ENCODE data around the gene TMC8.

The TMC8 gene

GRCh38 chr17:78101542-78101941, 29.0 kb upstream of the TMC8 start:
- Histone ChIP-seq H3K9me3 (ENCODE audit: low read length) (no peaks in the 10 kb centered on the region), H3K4me1 (ENCODE audit: insufficient read depth, low read length) (peaks cover 5% of the 10 kb centered on the region), H3K27me3 (ENCODE audit: control insufficient read depth in 1 of 2, insufficient read depth in 2 of 2, low read length in 2 of 2) (no peaks in the 10 kb centered on the region), H3K36me3 (ENCODE audit: insufficient read depth, low read length) (peaks cover 61% of the 10 kb centered on the region), H3K9ac (ENCODE audit: low read length) (no peak overlapping the region), H3K4me3 (ENCODE audit: low read depth in 1 of 2, low read length in 2 of 2) (no peak overlapping the region), H3K27ac (ENCODE audit: low read depth, low read length) (no peak overlapping the region)

GRCh38 chr17:78103311-78103710, 27.3 kb upstream of the TMC8 start:
- no peaks in the 10 kb centered on the region for H3K27me3 ChIP-seq (ENCODE audit: control insufficient read depth in 1 of 2, insufficient read depth in 2 of 2, low read length in 2 of 2)
- H3K9me3 ChIP-seq (ENCODE audit: low read length): no peaks in the 10 kb centered on the region
- peaks cover 45% of the 10 kb centered on the region for H3K36me3 ChIP-seq (ENCODE audit: insufficient read depth, low read length)
- H3K4me3 ChIP-seq (ENCODE audit: low read depth in 1 of 2, low read length in 2 of 2): no peak overlapping the region
- no peak overlapping the region for H3K9ac ChIP-seq (ENCODE audit: low read length)
- H3K4me1 ChIP-seq (ENCODE audit: insufficient read depth, low read length): peaks cover 5% of the 10 kb centered on the region
- H3K27ac ChIP-seq (ENCODE audit: low read depth, low read length): no peak overlapping the region

GRCh38 chr17:78104540-78104941, 26.0 kb upstream of the TMC8 start:
- H3K9ac ChIP-seq (ENCODE audit: low read length): no peak overlapping the region
- peaks cover 35% of the 10 kb centered on the region for H3K36me3 ChIP-seq (ENCODE audit: insufficient read depth, low read length)
- H3K4me1 ChIP-seq (ENCODE audit: insufficient read depth, low read length): peaks cover 5% of the 10 kb centered on the region
- H3K27ac ChIP-seq (ENCODE audit: low read depth, low read length): no peak overlapping the region
- H3K27me3 ChIP-seq (ENCODE audit: control insufficient read depth in 1 of 2, insufficient read depth in 2 of 2, low read length in 2 of 2): no peaks in the 10 kb centered on the region
- no peaks in the 10 kb centered on the region for H3K9me3 ChIP-seq (ENCODE audit: low read length)
- H3K4me3 ChIP-seq (ENCODE audit: low read depth in 1 of 2, low read length in 2 of 2): no peak overlapping the region

- Histone ChIP-seq H3K4me3 (ENCODE audit: low read depth in 1 of 2, low read length in 2 of 2) (no peak overlapping the region), H3K9me3 (ENCODE audit: low read length) (no peaks in the 10 kb centered on the region), H3K27me3 (ENCODE audit: control insufficient read depth in 1 of 2, insufficient read depth in 2 of 2, low read length in 2 of 2) (no peaks in the 10 kb centered on the region), H3K27ac (ENCODE audit: low read depth, low read length) (no peak overlapping the region), H3K36me3 (ENCODE audit: insufficient read depth, low read length) (peaks cover 35% of the 10 kb centered on the region), H3K9ac (ENCODE audit: low read length) (no peak overlapping the region), H3K4me1 (ENCODE audit: insufficient read depth, low read length) (peaks cover 5% of the 10 kb centered on the region)
Measured at GRCh38 chr17:78105101-78105500, 25.5 kb upstream of the TMC8 start.

GRCh38 chr17:78105551-78105950, 25.0 kb upstream of the TMC8 start:
- H3K36me3 ChIP-seq (ENCODE audit: insufficient read depth, low read length): peaks cover 35% of the 10 kb centered on the region
- H3K27me3 ChIP-seq (ENCODE audit: control insufficient read depth in 1 of 2, insufficient read depth in 2 of 2, low read length in 2 of 2): no peaks in the 10 kb centered on the region
- no peak overlapping the region for H3K4me3 ChIP-seq (ENCODE audit: low read depth in 1 of 2, low read length in 2 of 2)
- H3K9me3 ChIP-seq (ENCODE audit: low read length): no peaks in the 10 kb centered on the region
- H3K27ac ChIP-seq (ENCODE audit: low read depth, low read length): no peak overlapping the region
- no peak overlapping the region for H3K9ac ChIP-seq (ENCODE audit: low read length)
- peaks cover 5% of the 10 kb centered on the region for H3K4me1 ChIP-seq (ENCODE audit: insufficient read depth, low read length)

GRCh38 chr17:78106211-78106610, 24.4 kb upstream of the TMC8 start:
- H3K36me3 ChIP-seq (ENCODE audit: insufficient read depth, low read length): peaks cover 32% of the 10 kb centered on the region
- H3K9ac ChIP-seq (ENCODE audit: low read length): no peak overlapping the region
- H3K27me3 ChIP-seq (ENCODE audit: control insufficient read depth in 1 of 2, insufficient read depth in 2 of 2, low read length in 2 of 2): no peaks in the 10 kb centered on the region

GRCh38 chr17:78107457-78107856, 23.1 kb upstream of the TMC8 start:
- H3K27me3 ChIP-seq (ENCODE audit: control insufficient read depth in 1 of 2, insufficient read depth in 2 of 2, low read length in 2 of 2): no peaks in the 10 kb centered on the region
- no peak overlapping the region for H3K4me3 ChIP-seq (ENCODE audit: low read depth in 1 of 2, low read length in 2 of 2)
- no peak overlapping the region for H3K9ac ChIP-seq (ENCODE audit: low read length)
- no peak overlapping the region for H3K27ac ChIP-seq (ENCODE audit: low read depth, low read length)
- H3K9me3 ChIP-seq (ENCODE audit: low read length): no peaks in the 10 kb centered on the region
- H3K36me3 ChIP-seq (ENCODE audit: insufficient read depth, low read length): peaks cover 20% of the 10 kb centered on the region
- peaks cover 5% of the 10 kb centered on the region for H3K4me1 ChIP-seq (ENCODE audit: insufficient read depth, low read length)

More at GRCh38 chr17:78106211-78106610, 24.4 kb upstream of the TMC8 start:
- H3K9me3 ChIP-seq (ENCODE audit: low read length): no peaks in the 10 kb centered on the region
- H3K4me1 ChIP-seq (ENCODE audit: insufficient read depth, low read length): peaks cover 5% of the 10 kb centered on the region
- H3K27ac ChIP-seq (ENCODE audit: low read depth, low read length): no peak overlapping the region
- H3K4me3 ChIP-seq (ENCODE audit: low read depth in 1 of 2, low read length in 2 of 2): no peak overlapping the region

GRCh38 chr17:78107976-78108725, 22.4 kb upstream of the TMC8 start:
- no peaks in the 10 kb centered on the region for H3K9me3 ChIP-seq (ENCODE audit: low read length)
- peaks cover 13% of the 10 kb centered on the region for H3K36me3 ChIP-seq (ENCODE audit: insufficient read depth, low read length)
- no peaks in the 10 kb centered on the region for H3K27me3 ChIP-seq (ENCODE audit: control insufficient read depth in 1 of 2, insufficient read depth in 2 of 2, low read length in 2 of 2)
- H3K9ac ChIP-seq (ENCODE audit: low read length): no peak overlapping the region
- peaks cover 8% of the 10 kb centered on the region for H3K4me1 ChIP-seq (ENCODE audit: insufficient read depth, low read length)
- no peak overlapping the region for H3K27ac ChIP-seq (ENCODE audit: low read depth, low read length)
- no peak overlapping the region for H3K4me3 ChIP-seq (ENCODE audit: low read depth in 1 of 2, low read length in 2 of 2)

- H3K36me3 ChIP-seq (ENCODE audit: insufficient read depth, low read length): peaks cover 5% of the 10 kb centered on the region
- H3K9ac ChIP-seq (ENCODE audit: low read length): no peak overlapping the region
- no peak overlapping the region for H3K27ac ChIP-seq (ENCODE audit: low read depth, low read length)
Measured at GRCh38 chr17:78108726-78109488, 21.7 kb upstream of the TMC8 start.

GRCh38 chr17:78109489-78109761, 21.1 kb upstream of the TMC8 start:
- Histone ChIP-seq H3K9ac (ENCODE audit: low read length) (no peak overlapping the region), H3K27me3 (ENCODE audit: control insufficient read depth in 1 of 2, insufficient read depth in 2 of 2, low read length in 2 of 2) (no peaks in the 10 kb centered on the region)

More at GRCh38 chr17:78108726-78109488, 21.7 kb upstream of the TMC8 start:
- no peaks in the 10 kb centered on the region for H3K27me3 ChIP-seq (ENCODE audit: control insufficient read depth in 1 of 2, insufficient read depth in 2 of 2, low read length in 2 of 2)
- H3K9me3 ChIP-seq (ENCODE audit: low read length): no peaks in the 10 kb centered on the region
- peaks cover 4% of the 10 kb centered on the region for H3K4me1 ChIP-seq (ENCODE audit: insufficient read depth, low read length)
- H3K4me3 ChIP-seq (ENCODE audit: low read depth in 1 of 2, low read length in 2 of 2): no peak overlapping the region

GRCh38 chr17:78110363-78111015, 20.1 kb upstream of the TMC8 start:
- no peaks in the 10 kb centered on the region for H3K36me3 ChIP-seq (ENCODE audit: insufficient read depth, low read length)
- no peak overlapping the region for H3K4me3 ChIP-seq (ENCODE audit: low read depth in 1 of 2, low read length in 2 of 2)
- H3K27ac ChIP-seq (ENCODE audit: low read depth, low read length): no peak overlapping the region
- peaks cover 4% of the 10 kb centered on the region for H3K4me1 ChIP-seq (ENCODE audit: insufficient read depth, low read length)
- H3K9me3 ChIP-seq (ENCODE audit: low read length): no peaks in the 10 kb centered on the region
- no peaks in the 10 kb centered on the region for H3K27me3 ChIP-seq (ENCODE audit: control insufficient read depth in 1 of 2, insufficient read depth in 2 of 2, low read length in 2 of 2)
- H3K9ac ChIP-seq (ENCODE audit: low read length): no peak overlapping the region

More at GRCh38 chr17:78109489-78109761, 21.1 kb upstream of the TMC8 start:
- H3K4me3 ChIP-seq (ENCODE audit: low read depth in 1 of 2, low read length in 2 of 2): no peak overlapping the region
- H3K4me1 ChIP-seq (ENCODE audit: insufficient read depth, low read length): peaks cover 4% of the 10 kb centered on the region
- no peak overlapping the region for H3K27ac ChIP-seq (ENCODE audit: low read depth, low read length)
- no peaks in the 10 kb centered on the region for H3K9me3 ChIP-seq (ENCODE audit: low read length)
- H3K36me3 ChIP-seq (ENCODE audit: insufficient read depth, low read length): no peaks in the 10 kb centered on the region
